ENCODE measurements around the gene CTRB2. TPM values are rescaled to one million over a fixed set of nuclear protein-coding genes. Genes with fewer than 3 reads are reported as not detected.

The CTRB2 gene
- not detected in 2 replicates for total RNA-seq (2021; fragmentation: NEBNext Ultra II Directional; extraction: Animal tissue kit (Norgen Biotek cat#: 25700))
- polyA plus RNA-seq (2011; rRNA removed) = not detected in 2 replicates
- not detected for polyA plus RNA-seq (2011; cell fraction: cytosol; rRNA removed)
- not detected for polyA plus RNA-seq (2011; cell fraction: nucleus; rRNA removed)
- polyA plus RNA-seq (2012, experiment 1 of 2) = not detected in 4 replicates
- not detected for polyA plus RNA-seq (2012, experiment 2 of 2)
- not detected for polyA plus RNA-seq (2013, experiment 1 of 2)
- polyA plus RNA-seq (2013, experiment 2 of 2) = not detected
- polyA minus RNA-seq (2011; rRNA and poly(A)+ RNA removed) = not detected in 2 replicates
- polyA minus RNA-seq (2011; cell fraction: cytosol; rRNA and poly(A)+ RNA removed) = not detected
- polyA minus RNA-seq (2011; cell fraction: nucleus; rRNA and poly(A)+ RNA removed) = not detected
- long read RNA-seq, experiment 1 = 0 reads
- long read RNA-seq, experiment 2 = 0 reads

- Histone ChIP-seq H4K20me1 (replicated peaks in 1 of 2; ENCODE audit: control insufficient read depth in 1 of 2, insufficient read depth in 2 of 2, low read length in 2 of 2) (no peaks in the 10 kb centered on the region), H3K79me2 (ENCODE audit: control insufficient read depth in 1 of 2, insufficient read depth in 2 of 2, low read length in 2 of 2) (no peaks in the 10 kb centered on the region), H2BK5ac (ENCODE audit: low read depth, low read length) (no peak within 1 kb of the TSS), H3K27me3 (replicated peaks in 1 of 4; ENCODE audit: control insufficient read depth in 3 of 4, extremely low read depth in 1 of 4, insufficient read depth in 3 of 4, low read length in 3 of 4) (no peaks in the 10 kb centered on the region), H3K4me1 (replicated peaks in 1 of 4; ENCODE audit: control insufficient read depth in 3 of 4, insufficient read depth in 4 of 4, low read length in 3 of 4) (no peaks in the 10 kb centered on the region; a peak in 1 of 7 replicates), H4K8ac (ENCODE audit: extremely low read depth, insufficient read depth, low read length) (no peak within 1 kb of the TSS; the same call in 1 of the 2 replicates), H2BK120ac (replicated peaks; ENCODE audit: low read depth, low read length) (no peak within 1 kb of the TSS), H2AFZ (ENCODE audit: low read length) (no peak within 1 kb of the TSS), H3K4ac (replicated peaks; ENCODE audit: insufficient read length, low read depth, low read length) (no peak within 1 kb of the TSS), H3K18ac (ENCODE audit: extremely low read depth, low read length) (no peak within 1 kb of the TSS; the same call in 1 of the 2 replicates), H4K91ac (replicated peaks; ENCODE audit: insufficient read length, low read length) (no peak within 1 kb of the TSS), H3K9me3 (ENCODE audit: insufficient read depth in 2 of 2, low read depth in 1 of 2, low read length in 1 of 2) (no peaks in the 10 kb centered on the region), H3K79me1 (ENCODE audit: low read depth, low read length) (no peaks in the 10 kb centered on the region), H3K56ac (replicated peaks; ENCODE audit: insufficient read length, low read depth, low read length) (no peak within 1 kb of the TSS), H3K9ac (replicated peaks in 1 of 4; ENCODE audit: extremely low read depth in 1 of 4, low read depth in 3 of 4, low read length in 3 of 4) (no peak within 1 kb of the TSS), H3K4me2 (ENCODE audit: insufficient read depth in 1 of 2, low read depth in 2 of 2, low read length in 2 of 2) (no peak within 1 kb of the TSS), H3K4me3 (ENCODE audit: extremely low read depth in 1 of 4, insufficient read depth in 2 of 4, low read depth in 3 of 4, low read length in 4 of 4) (no peak within 1 kb of the TSS), H2BK20ac (ENCODE audit: low read length) (no peak within 1 kb of the TSS), H2BK15ac (ENCODE audit: low read length) (no peak within 1 kb of the TSS), H4K5ac (ENCODE audit: insufficient read length, low read depth, low read length) (no peak within 1 kb of the TSS), H2AK5ac (ENCODE audit: low read depth, low read length) (no peak within 1 kb of the TSS), H2BK12ac (ENCODE audit: low read depth, low read length) (no peak within 1 kb of the TSS), H3K36me3 (ENCODE audit: control insufficient read depth in 2 of 4, insufficient read depth in 4 of 4, low read length in 3 of 4) (no peaks in the 10 kb centered on the region), H3K23me2 (ENCODE audit: low read depth, low read length) (no peaks in the 10 kb centered on the region), H3K27ac (ENCODE audit: low read depth, low read length) (no peak within 1 kb of the TSS), H3K14ac (ENCODE audit: insufficient read length) (no peak within 1 kb of the TSS), H3K23ac (ENCODE audit: insufficient read length) (no peak within 1 kb of the TSS)
- FAIRE-seq (no peak), DNase-seq (ENCODE audit: low read depth in 1 of 2, low spot score in 2 of 2) (no peak)
- ChIA-PET POLR2A (ENCODE audit: partially characterized antibody) (interaction anchor here (0.7 to 7.1 kb wide), 5 partner anchors 20 to 59 kb away, joined by 3 to 115 read pairs (median 5); no protein-coding TSS in a partner anchor), CTCF (ENCODE audit: partially characterized antibody) (interaction anchor here (1.2 to 1.5 kb wide), 4 partner anchors 20 to 246 kb away, joined by 3 to 8 read pairs (median 5); no protein-coding TSS in a partner anchor)
- WGBS, 2 experiments (ENCODE audit: extremely low coverage in 1 of 2, insufficient coverage in 1 of 2, insufficient read length in 1 of 2, insufficient replicate concordance in 2 of 2, low coverage in 1 of 2, low lambda C conversion rate in 2 of 2, missing lambda C conversion rate in 1 of 2) = 91% methylated on average over 21 of the region's 24 CpGs; no CpG with 5 or more reads in 1 of the 2 experiments
- TF ChIP-seq SIN3A (conservative IDR thresholded peaks at IDR 0.05 in 1 of 2, IDR thresholded peaks at IDR 0.05 in 1 of 2; ENCODE audit: low read depth in 1 of 2, low read length in 2 of 2) (no peak), ASH2L (IDR thresholded peaks at IDR 0.05; ENCODE audit: low read length) (no peak), EZH2 (IDR thresholded peaks at IDR 0.05; ENCODE audit: low read depth, low read length, severe bottlenecking) (no peak), JUND (IDR thresholded peaks at IDR 0.05; ENCODE audit: low read length) (no peak), CBX8 (IDR thresholded peaks at IDR 0.05; ENCODE audit: borderline replicate concordance, low read depth, low read length) (no peak), CBX5 (IDR thresholded peaks at IDR 0.05; ENCODE audit: low read depth, low read length) (no peak), ZNF274 (IDR thresholded peaks at IDR 0.05; ENCODE audit: borderline replicate concordance, extremely low read depth, low read length) (no peak)
- TF ChIP-seq, protein P1, sequence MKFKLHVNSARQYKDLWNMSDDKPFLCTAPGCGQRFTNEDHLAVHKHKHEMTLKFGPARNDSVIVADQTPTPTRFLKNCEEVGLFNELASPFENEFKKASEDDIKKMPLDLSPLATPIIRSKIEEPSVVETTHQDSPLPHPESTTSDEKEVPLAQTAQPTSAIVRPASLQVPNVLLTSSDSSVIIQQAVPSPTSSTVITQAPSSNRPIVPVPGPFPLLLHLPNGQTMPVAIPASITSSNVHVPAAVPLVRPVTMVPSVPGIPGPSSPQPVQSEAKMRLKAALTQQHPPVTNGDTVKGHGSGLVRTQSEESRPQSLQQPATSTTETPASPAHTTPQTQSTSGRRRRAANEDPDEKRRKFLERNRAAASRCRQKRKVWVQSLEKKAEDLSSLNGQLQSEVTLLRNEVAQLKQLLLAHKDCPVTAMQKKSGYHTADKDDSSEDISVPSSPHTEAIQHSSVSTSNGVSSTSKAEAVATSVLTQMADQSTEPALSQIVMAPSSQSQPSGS (IDR thresholded peaks at IDR 0.05; ENCODE audit: low read length) = no peak
Measured at GRCh38 chr16:75206749-75207451, at the start of gene CTRB2. Gene CTRB2 (minus strand): TSS chr16:75207161. CDS start chr16:75207141, 20 bp downstream.
